Kidney (tissue), 14 donors: Measurements from ENCODE around the gene GOLT1A. TPM values are rescaled to one million over a fixed set of nuclear protein-coding genes. Genes with fewer than 3 reads are reported as not detected.
A peak's percentile ranks its signal among the peaks of the same experiment; 100 is the strongest.

Experiments
- DNase-seq, 5 donors: peaks; one replicate each; pipeline ENCODE4 v3.0.0-alpha.2; 2013 to 2020
- FAIRE-seq: peaks from 2 replicates; lab custom pipeline; 2012; peaks lifted over from hg19 to GRCh38; lab: Jason Lieb, UNC
- H3K27ac ChIP-seq, 2 donors: one replicate each; pipeline ENCODE4 v1.7.0; 2013; ENCODE audit warnings: low read depth in 2 of 2, low read length in 2 of 2, inconsistent platforms in 1 of 2
- H3K27me3 ChIP-seq: one replicate; pipeline ENCODE4 v1.7.1; 2013; ENCODE audit warnings: low read length, inconsistent platforms; ENCODE audit not compliant: control insufficient read depth, insufficient read depth
- H3K36me3 ChIP-seq, 3 donors: one replicate each; pipeline versions ENCODE4 v1.7.0 to v1.7.1; 2013; ENCODE audit warnings: low read length in 3 of 3, control low read depth in 1 of 3, inconsistent platforms in 1 of 3; ENCODE audit not compliant: insufficient read depth in 3 of 3, control insufficient read depth in 2 of 3
- H3K4me1 ChIP-seq, 3 donors: one replicate each; pipeline versions ENCODE4 v1.7.0 to v1.7.1; 2013; ENCODE audit warnings: low read length in 3 of 3, inconsistent platforms in 1 of 3, low read depth in 1 of 3; ENCODE audit not compliant: control insufficient read depth in 2 of 3, insufficient read depth in 2 of 3
- H3K4me3 ChIP-seq, 3 donors: one replicate each; pipeline versions ENCODE4 v1.7.0 to v1.8.1; 2013; ENCODE audit warnings: low read length in 3 of 3, control low read depth in 1 of 3, inconsistent platforms in 1 of 3
- H3K9ac ChIP-seq, 3 donors: one replicate each; pipeline versions ENCODE4 v1.7.0 to v1.7.1; 2013; ENCODE audit warnings: low read length in 3 of 3, control low read depth in 1 of 3, inconsistent platforms in 1 of 3
- H3K9me3 ChIP-seq, 3 donors: one replicate each; pipeline versions ENCODE4 v1.7.0 to v1.7.1; 2013; ENCODE audit warnings: low read length in 3 of 3, control low read depth in 1 of 3, inconsistent platforms in 1 of 3; ENCODE audit not compliant: control insufficient read depth in 2 of 3, insufficient read depth in 1 of 3
- CTCF ChIP-seq: IDR thresholded peaks from 3 replicates; pipeline ENCODE4 v1.5.1; 2012; ENCODE audit warnings: mild to moderate bottlenecking, moderate library complexity, borderline replicate concordance; ENCODE audit not compliant: insufficient read depth; ENCODE audit errors: extremely low read depth
- intact Hi-C: fragments of 100-400 bp; cut with DNase I; formaldehyde crosslinking; loops from one replicate; pipeline ENCODE4 v1.11.1; 2022
- polyA plus RNA-seq: library from polyadenylated mRNA; stranded (reverse); fragments of 350-450 nt; fragmentation: Illumina TruSeq; extraction: RNeasy Lipid Tissue Mini Kit (QIAGEN cat#74804); gene quantifications from one replicate; pipeline ENCODE4 v1.2.3, GENCODE V29; 2014; ENCODE audit warnings: low read depth, low replicate concordance; ENCODE audit not compliant: insufficient read depth
- total RNA-seq: library from RNA; stranded (reverse); fragmentation: NEBNext Ultra II Directional; extraction: Animal tissue kit (Norgen Biotek cat#: 25700); gene quantifications from one replicate; pipeline ENCODE4 v1.2.1, GENCODE V29; 2021
- donor health status: control.
- donor health status: control.
- donor health status: control.
- donor health status: control.
- donor health status: control.
- donor health status: DM: yes; HTN: yes; CAD: no.
- donor health status: Normal renal cell carcinoma (clear cell type).

Gene GOLT1A
- total and polyA plus RNA-seq, 2 donors from 2014 or later, result 8.9 to 47.7 TPM

GRCh38 chr1:204202481-204202880 is 11.3 kb downstream of the GOLT1A start:
- FAIRE-seq (no peak), DNase-seq (peak in 1 of 5 donors; percentile 11)

GRCh38 chr1:204201348-204202040 is 12.3 kb downstream of the GOLT1A start:
- Histone ChIP-seq H3K27me3 (no peaks in the 10 kb centered on the region), H3K27ac (no peak overlapping the region), H3K9ac (no peak overlapping the region), H3K4me1 (no peaks in the 10 kb centered on the region), H3K9me3 (no peaks in the 10 kb centered on the region), H3K4me3 (no peak overlapping the region), H3K36me3 (no peaks in the 10 kb centered on the region)
- DNase-seq, result peak in 1 of 5 donors; percentile 18
- no peak for FAIRE-seq
- intact Hi-C loops, result no loop called here
- TF ChIP-seq CTCF, result no peak

More at GRCh38 chr1:204202481-204202880, 11.3 kb downstream of the GOLT1A start:
- no peak for TF ChIP-seq CTCF
- intact Hi-C loops, result no loop called here
- no peaks in the 10 kb centered on the region for H3K27me3 ChIP-seq
- no peak overlapping the region for H3K4me3 ChIP-seq
- no peaks in the 10 kb centered on the region for H3K36me3 ChIP-seq
- no peaks in the 10 kb centered on the region for H3K9me3 ChIP-seq
- H3K4me1 ChIP-seq, result peaks cover 0 to 6% (median 0%) of the 10 kb centered on the region in 3 donors
- H3K27ac ChIP-seq, result no peak overlapping the region
- no peak overlapping the region for H3K9ac ChIP-seq

GRCh38 chr1:204199579-204199978 is 14.2 kb downstream of the GOLT1A start:
- no peak overlapping the region for H3K9ac ChIP-seq
- intact Hi-C loops, result no loop called here

More at GRCh38 chr1:204199579-204199978, 14.2 kb downstream of the GOLT1A start:
- Histone ChIP-seq H3K9me3 (peaks cover 0 to 3% (median 0%) of the 10 kb centered on the region in 3 donors), H3K4me3 (no peak overlapping the region), H3K36me3 (no peaks in the 10 kb centered on the region), H3K27ac (no peak overlapping the region), H3K27me3 (no peaks in the 10 kb centered on the region), H3K4me1 (no peaks in the 10 kb centered on the region)
- no peak for TF ChIP-seq CTCF
- DNase-seq (peak in 1 of 5 donors; percentile 24), FAIRE-seq (no peak)
